ENCODE results near the gene ATOH8.
"Not testable (repeated sequence)": the region's sequence is repeated elsewhere in the genome, so short reads cannot be mapped to it uniquely, and the experiment has no call there.

DNA sequence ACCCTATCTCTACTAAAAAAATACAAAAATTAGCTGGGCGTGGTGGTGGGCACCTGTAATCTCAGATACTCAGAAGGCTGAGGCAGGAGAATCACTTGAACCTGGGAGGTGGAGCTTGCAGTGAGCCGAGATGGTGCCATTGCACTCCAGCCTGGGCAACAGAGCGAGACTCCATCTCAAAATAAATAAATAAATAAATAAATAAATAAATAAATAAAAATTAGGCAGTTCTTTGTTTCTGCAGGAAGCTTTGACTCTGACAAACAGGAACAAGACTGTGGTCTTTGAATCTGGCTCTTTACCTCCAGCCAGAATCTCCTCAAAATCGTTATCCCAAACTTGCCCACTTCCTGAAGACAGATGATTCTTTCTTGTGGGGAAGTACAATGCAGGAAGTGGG, 75.6 kb downstream of the ATOH8 start:
- TF ChIP-seq, protein P1, sequence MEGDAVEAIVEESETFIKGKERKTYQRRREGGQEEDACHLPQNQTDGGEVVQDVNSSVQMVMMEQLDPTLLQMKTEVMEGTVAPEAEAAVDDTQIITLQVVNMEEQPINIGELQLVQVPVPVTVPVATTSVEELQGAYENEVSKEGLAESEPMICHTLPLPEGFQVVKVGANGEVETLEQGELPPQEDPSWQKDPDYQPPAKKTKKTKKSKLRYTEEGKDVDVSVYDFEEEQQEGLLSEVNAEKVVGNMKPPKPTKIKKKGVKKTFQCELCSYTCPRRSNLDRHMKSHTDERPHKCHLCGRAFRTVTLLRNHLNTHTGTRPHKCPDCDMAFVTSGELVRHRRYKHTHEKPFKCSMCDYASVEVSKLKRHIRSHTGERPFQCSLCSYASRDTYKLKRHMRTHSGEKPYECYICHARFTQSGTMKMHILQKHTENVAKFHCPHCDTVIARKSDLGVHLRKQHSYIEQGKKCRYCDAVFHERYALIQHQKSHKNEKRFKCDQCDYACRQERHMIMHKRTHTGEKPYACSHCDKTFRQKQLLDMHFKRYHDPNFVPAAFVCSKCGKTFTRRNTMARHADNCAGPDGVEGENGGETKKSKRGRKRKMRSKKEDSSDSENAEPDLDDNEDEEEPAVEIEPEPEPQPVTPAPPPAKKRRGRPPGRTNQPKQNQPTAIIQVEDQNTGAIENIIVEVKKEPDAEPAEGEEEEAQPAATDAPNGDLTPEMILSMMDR (IDR thresholded peaks at IDR 0.05; ENCODE audit: insufficient read depth, low read depth, low read length), result not testable (repeated sequence)
- TF ChIP-seq EZH2 (IDR thresholded peaks at IDR 0.05; ENCODE audit: insufficient read depth, low read length), result not testable (repeated sequence)
